ENCODE measurements around the gene TMEM31.
A peak's percentile ranks its signal among the peaks of the same experiment; 100 is the strongest.

Gene TMEM31

DNA sequence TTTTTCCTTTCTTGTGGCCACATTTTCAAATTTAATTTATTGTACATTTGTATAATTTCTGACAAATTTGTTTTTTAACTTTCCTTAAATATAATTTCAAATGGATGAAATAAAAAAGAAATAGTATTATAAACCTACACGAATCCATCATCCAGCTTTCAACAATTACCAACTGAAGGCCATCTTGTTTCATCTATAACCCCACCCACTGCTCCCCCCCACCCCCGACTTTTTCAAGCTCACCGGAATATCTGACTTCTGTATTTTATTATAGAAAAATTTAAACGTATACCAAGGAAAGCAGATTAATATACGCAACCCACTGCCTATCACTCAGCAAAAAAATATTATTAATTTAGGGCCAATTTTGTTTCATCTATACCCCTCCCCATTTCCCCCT is 25.3 kb upstream of the TMEM31 start:
- no peaks in the 10 kb centered on the region for H3K27me3 ChIP-seq
- peak overlapping the region; percentile 85 to 94 (median 92); a peak in 21 of 22 replicates for H3K27ac ChIP-seq
- peaks cover 0 to 15% (median 6%) of the 10 kb centered on the region in 10 experiments; a peak in 9 of 20 replicates for H3K4me1 ChIP-seq
- H3K9ac ChIP-seq: peak overlapping the region; percentile 83 to 93 (median 88)
- H3K9me3 ChIP-seq (replicated peaks in 1 of 11): peaks cover 0 to 5% (median 0%) of the 10 kb centered on the region in 11 experiments; a peak in 1 of 22 replicates
- peaks cover 0 to 37% (median 25%) of the 10 kb centered on the region in 11 experiments; a peak in 16 of 22 replicates for H4K20me1 ChIP-seq
- H3K4me2 ChIP-seq: peak overlapping the region; percentile 45 to 80 (median 67); a peak in 20 of 22 replicates
- peaks cover 20 to 48% (median 38%) of the 10 kb centered on the region in 11 experiments for H3K36me3 ChIP-seq
- H3K4me3 ChIP-seq: peak overlapping the region; percentile 63 to 77 (median 70)
- no peak for TF ChIP-seq Cebpa-rat (IDR thresholded peaks at IDR 0.05)

DNA sequence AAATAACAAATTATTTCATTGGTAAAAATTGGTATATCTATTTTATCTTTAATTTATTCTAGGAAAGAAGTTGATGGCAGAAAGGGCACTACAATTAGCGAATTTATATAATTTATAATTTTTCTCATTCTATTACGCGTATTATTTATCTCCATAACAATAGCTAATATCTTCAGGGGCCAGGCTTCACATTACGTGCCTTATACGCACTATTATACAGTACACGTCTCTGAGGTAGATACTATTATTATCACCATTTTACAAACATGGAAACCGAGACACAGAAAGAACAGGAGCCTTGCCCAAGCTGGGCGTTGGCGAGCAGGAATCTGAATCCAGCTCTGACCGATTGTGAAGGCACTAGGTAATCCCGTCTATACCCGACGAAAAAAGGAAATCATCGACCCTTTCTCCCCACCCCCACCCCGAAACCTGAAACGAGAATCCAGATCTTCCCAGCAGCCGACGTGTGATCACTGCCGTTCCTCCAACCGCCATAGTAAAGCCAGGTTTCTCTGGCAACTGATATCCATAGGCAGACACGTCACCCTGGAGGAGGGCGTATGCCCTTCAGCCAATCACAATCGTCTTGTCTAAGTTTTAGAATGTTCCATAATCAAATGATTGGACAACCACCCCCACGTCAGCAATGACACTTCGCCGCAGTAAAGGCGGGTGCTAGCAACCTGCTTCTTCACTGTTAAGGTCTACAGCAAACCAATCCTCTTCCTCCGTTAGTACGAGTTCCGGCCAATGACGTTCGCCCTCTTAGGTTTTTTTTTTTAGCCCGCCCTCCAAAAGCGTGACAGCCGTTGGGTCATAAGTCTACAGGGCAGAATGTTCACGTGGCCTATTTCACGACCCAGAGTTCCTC is 24.3 kb upstream of the TMEM31 start, which contains the start of gene MORF4L2:
TSS of gene MORF4L2 (minus strand) at position 501 of the 874 bp plus-strand sequence. CDS start 9,672 bp downstream, outside the sequence.
- Histone ChIP-seq H3K9me3 (replicated peaks in 1 of 11) (peaks cover 0 to 5% (median 0%) of the 10 kb centered on the region in 11 experiments; a peak in 1 of 22 replicates), H3K9ac (peak within 1 kb of the TSS; percentile 83 to 93 (median 88)), H3K4me3 (peak within 1 kb of the TSS; percentile 63 to 77 (median 70)), H4K20me1 (peaks cover 0 to 26% (median 15%) of the 10 kb centered on the region in 11 experiments; a peak in 13 of 22 replicates), H3K27me3 (no peaks in the 10 kb centered on the region), H3K36me3 (peaks cover 13 to 38% (median 29%) of the 10 kb centered on the region in 11 experiments), H3K4me2 (peak within 1 kb of the TSS; percentile 39 to 70 (median 59)), H3K4me1 (peaks cover 0 to 15% (median 6%) of the 10 kb centered on the region in 10 experiments; a peak in 9 of 20 replicates), H3K27ac (peak within 1 kb of the TSS; percentile 86 to 94 (median 92))
- no peak for TF ChIP-seq Cebpa-rat (IDR thresholded peaks at IDR 0.05)

DNA sequence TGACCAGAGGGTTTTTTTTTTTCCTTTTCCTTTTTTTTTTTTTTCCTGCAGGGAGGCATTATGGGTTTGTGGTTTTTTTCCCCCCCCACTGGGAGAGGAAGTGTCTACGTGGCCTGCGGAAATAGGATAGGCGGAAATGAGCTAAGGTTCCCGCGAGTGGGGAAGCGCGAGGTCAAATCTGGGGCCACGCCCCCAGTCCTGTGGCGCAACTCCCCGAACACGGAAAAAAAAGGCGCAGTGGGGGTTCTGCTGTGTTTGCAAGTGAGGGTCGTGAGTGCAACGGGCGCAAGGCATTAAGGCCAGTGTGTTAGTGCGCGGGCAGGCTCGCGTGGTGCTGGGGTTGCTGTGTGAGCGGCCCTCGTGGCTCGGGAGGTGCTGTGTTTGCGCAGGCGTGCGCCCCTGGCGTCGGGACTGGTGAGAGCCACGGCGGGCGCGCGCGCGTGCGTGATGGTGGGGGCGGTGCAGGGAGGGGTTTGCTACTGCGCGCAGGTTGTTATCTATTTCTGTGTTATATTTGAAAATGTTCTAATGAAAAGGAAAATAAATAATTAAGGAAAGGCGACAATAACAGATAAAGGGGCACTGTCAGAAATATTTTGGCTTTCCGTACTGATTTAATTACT is 23.5 kb upstream of the TMEM31 start:
- Histone ChIP-seq H3K9ac (peak overlapping the region; percentile 81 to 93 (median 88)), H3K27me3 (peaks cover 0 to 3% (median 0%) of the 10 kb centered on the region in 11 experiments; a peak in 2 of 22 replicates)
- peak in 7 of 11 experiments; percentile 12 to 76 (median 38); a peak in 7 of 22 replicates for TF ChIP-seq Cebpa-rat (IDR thresholded peaks at IDR 0.05)

GRCh38 chrX:103687696-103688201 is 23.0 kb upstream of the TMEM31 start:
- Histone ChIP-seq H3K27me3 (peaks cover 0 to 7% (median 0%) of the 10 kb centered on the region in 11 experiments; a peak in 3 of 22 replicates), H3K9ac (peak overlapping the region; percentile 81 to 93 (median 88)), H3K4me3 (peak overlapping the region; percentile 61 to 76 (median 69)), H3K36me3 (peaks cover 13 to 25% (median 21%) of the 10 kb centered on the region in 11 experiments), H3K27ac (peak overlapping the region; percentile 86 to 94 (median 92)), H3K4me2 (peak overlapping the region; percentile 39 to 70 (median 57)), H4K20me1 (peaks cover 0 to 19% (median 14%) of the 10 kb centered on the region in 11 experiments; a peak in 11 of 22 replicates), H3K4me1 (peaks cover 0 to 15% (median 6%) of the 10 kb centered on the region in 10 experiments; a peak in 9 of 20 replicates), H3K9me3 (replicated peaks in 1 of 11) (peaks cover 0 to 5% (median 0%) of the 10 kb centered on the region in 11 experiments; a peak in 1 of 22 replicates)
- no peak for TF ChIP-seq Cebpa-rat (IDR thresholded peaks at IDR 0.05)

More for the DNA sequence above, 23.5 kb upstream of the TMEM31 start:
- H3K9me3 ChIP-seq (replicated peaks in 1 of 11): peaks cover 0 to 5% (median 0%) of the 10 kb centered on the region in 11 experiments; a peak in 1 of 22 replicates
- H3K4me3 ChIP-seq: peak overlapping the region; percentile 61 to 76 (median 69)
- peaks cover 0 to 23% (median 14%) of the 10 kb centered on the region in 11 experiments; a peak in 11 of 22 replicates for H4K20me1 ChIP-seq
- H3K36me3 ChIP-seq: peaks cover 13 to 30% (median 27%) of the 10 kb centered on the region in 11 experiments
- H3K4me2 ChIP-seq: peak overlapping the region; percentile 39 to 70 (median 57)
- peak overlapping the region; percentile 86 to 94 (median 92) for H3K27ac ChIP-seq
- peaks cover 0 to 15% (median 6%) of the 10 kb centered on the region in 10 experiments; a peak in 9 of 20 replicates for H3K4me1 ChIP-seq

- peaks cover 0 to 5% (median 0%) of the 10 kb centered on the region in 11 experiments; a peak in 1 of 22 replicates for H3K9me3 ChIP-seq (replicated peaks in 1 of 11)
- peaks cover 0 to 7% (median 0%) of the 10 kb centered on the region in 11 experiments; a peak in 3 of 22 replicates for H3K27me3 ChIP-seq
- no peak overlapping the region for H3K9ac ChIP-seq
- H3K4me1 ChIP-seq: peaks cover 0 to 15% (median 6%) of the 10 kb centered on the region in 10 experiments; a peak in 9 of 20 replicates
- no peak overlapping the region for H3K27ac ChIP-seq
- H3K4me3 ChIP-seq: no peak overlapping the region
- H3K4me2 ChIP-seq: peak overlapping the region in 1 of 11 experiments; percentile 42; a peak in 2 of 22 replicates
- TF ChIP-seq Cebpa-rat (IDR thresholded peaks at IDR 0.05): no peak
- H4K20me1 ChIP-seq: peaks cover 0 to 13% (median 9%) of the 10 kb centered on the region in 11 experiments; a peak in 9 of 22 replicates
- peaks cover 4 to 13% (median 11%) of the 10 kb centered on the region in 11 experiments; a peak in 21 of 22 replicates for H3K36me3 ChIP-seq
These were observed 21.8 kb upstream of the TMEM31 start for GRCh38 chrX:103688946-103689345.

DNA sequence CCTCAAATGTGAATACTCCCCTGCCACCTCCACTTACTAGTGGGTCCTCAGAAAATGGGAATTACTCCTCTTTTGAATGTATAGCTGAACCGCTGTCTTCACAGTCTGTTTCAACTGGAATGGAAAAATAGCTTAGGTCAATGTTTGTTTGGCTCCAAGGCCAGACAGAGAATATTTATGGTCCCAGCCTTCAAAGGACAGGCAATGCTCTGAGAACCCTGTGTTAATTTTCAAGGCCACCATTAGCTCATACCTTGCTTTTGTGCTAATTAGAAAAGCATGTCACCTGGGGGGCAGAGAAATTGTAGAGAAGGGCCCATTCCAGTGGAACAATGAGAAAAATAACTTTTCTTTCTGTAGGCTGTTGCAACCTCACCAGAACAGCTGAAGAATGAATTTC is 19.6 kb upstream of the TMEM31 start:
- no peak overlapping the region for H3K4me2 ChIP-seq
- no peaks in the 10 kb centered on the region for H4K20me1 ChIP-seq

GRCh38 chrX:103697687-103698086 is 13.0 kb upstream of the TMEM31 start:
- Histone ChIP-seq H3K4me1 (no peaks in the 10 kb centered on the region), H3K9me3 (replicated peaks in 1 of 11) (no peaks in the 10 kb centered on the region), H3K36me3 (no peaks in the 10 kb centered on the region), H3K4me3 (no peak overlapping the region), H3K9ac (no peak overlapping the region), H3K4me2 (no peak overlapping the region), H4K20me1 (no peaks in the 10 kb centered on the region), H3K27me3 (no peaks in the 10 kb centered on the region; a peak in 1 of 22 replicates), H3K27ac (no peak overlapping the region)
- no peak for TF ChIP-seq Cebpa-rat (IDR thresholded peaks at IDR 0.05)

More for the DNA sequence above, 19.6 kb upstream of the TMEM31 start:
- no peak for TF ChIP-seq Cebpa-rat (IDR thresholded peaks at IDR 0.05)
- Histone ChIP-seq H3K9ac (no peak overlapping the region), H3K4me3 (no peak overlapping the region), H3K36me3 (no peaks in the 10 kb centered on the region), H3K9me3 (replicated peaks in 1 of 11) (peaks cover 0 to 5% (median 0%) of the 10 kb centered on the region in 11 experiments; a peak in 1 of 22 replicates), H3K27me3 (peaks cover 0 to 7% (median 0%) of the 10 kb centered on the region in 11 experiments; a peak in 3 of 22 replicates), H3K4me1 (peaks cover 0 to 7% (median 0%) of the 10 kb centered on the region in 10 experiments; a peak in 4 of 20 replicates), H3K27ac (no peak overlapping the region)

DNA sequence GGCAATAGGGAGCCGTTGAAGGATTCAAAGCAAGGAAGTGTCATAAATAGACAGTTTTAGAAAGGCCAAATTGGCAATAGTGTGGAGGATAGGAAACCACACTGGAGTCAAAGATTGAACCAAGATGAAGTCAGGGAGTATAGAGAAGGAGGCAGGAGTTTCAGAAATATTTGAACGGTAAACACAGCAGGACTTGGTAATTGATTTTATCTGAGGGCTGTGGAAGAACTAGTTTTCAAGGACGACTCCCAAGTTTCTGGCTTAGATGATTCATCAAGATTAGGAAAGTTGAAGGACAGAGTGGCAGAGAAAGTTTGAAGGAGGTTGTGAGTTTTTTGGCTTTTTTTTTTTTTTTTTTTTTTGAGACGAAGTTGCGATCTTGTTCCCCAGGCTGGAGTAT is 11.5 kb upstream of the TMEM31 start:
- no peaks in the 10 kb centered on the region for H4K20me1 ChIP-seq
- no peak overlapping the region for H3K4me3 ChIP-seq
- TF ChIP-seq Cebpa-rat (IDR thresholded peaks at IDR 0.05): no peak
- H3K4me2 ChIP-seq: no peak overlapping the region
- H3K36me3 ChIP-seq: no peaks in the 10 kb centered on the region
- no peaks in the 10 kb centered on the region for H3K27me3 ChIP-seq
- H3K9ac ChIP-seq: no peak overlapping the region
- H3K4me1 ChIP-seq: no peaks in the 10 kb centered on the region
- no peaks in the 10 kb centered on the region for H3K9me3 ChIP-seq (replicated peaks in 1 of 11)
- H3K27ac ChIP-seq: no peak overlapping the region

Data from BLaER1 treated with 17β-estradiol and CSF1 and Interleukin-3, amounts not matched to agents 10 nM and 100 nM (cell line).